Measurements from ENCODE around the gene AMMECR1. TPM values are rescaled to one million over a fixed set of nuclear protein-coding genes. Genes with fewer than 3 reads are reported as not detected.
A peak's percentile ranks its signal among the peaks of the same experiment; 100 is the strongest.

Gene AMMECR1
- total RNA-seq, 1 donor from 2014 or later = 19.3 TPM

DNA sequence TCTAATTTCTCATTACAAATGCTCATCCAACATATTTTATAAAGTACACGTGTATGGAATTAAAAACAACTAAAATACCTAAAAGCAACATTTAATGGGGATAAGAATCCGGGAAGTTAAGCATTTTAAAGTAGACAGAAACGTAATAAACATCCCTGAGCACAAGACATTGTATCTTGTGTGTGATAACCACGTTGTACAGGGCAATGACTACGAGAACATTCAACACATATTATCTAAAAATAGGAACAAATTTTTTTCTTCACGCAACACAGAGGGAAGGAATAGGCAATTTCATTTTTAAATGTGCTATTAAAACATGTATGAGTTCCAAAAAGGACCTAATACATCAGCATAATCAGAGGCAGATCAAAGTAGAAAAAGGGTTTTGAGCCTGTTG, 49.5 kb downstream of the AMMECR1 start:
- Mint-ChIP-seq H3K4me3 (no peak overlapping the region), H3K9me3 (no peaks in the 10 kb centered on the region), H3K27ac (peak overlapping the region; percentile 31), H3K4me1 (ENCODE audit: unreplicated experiment) (peaks cover 12% of the 10 kb centered on the region), H3K27me3 (no peaks in the 10 kb centered on the region), H3K36me3 (peaks cover 3% of the 10 kb centered on the region)
- no peak for DNase-seq (ENCODE audit: extremely low spot score, unreplicated experiment)
- TF ChIP-seq, protein P1, sequence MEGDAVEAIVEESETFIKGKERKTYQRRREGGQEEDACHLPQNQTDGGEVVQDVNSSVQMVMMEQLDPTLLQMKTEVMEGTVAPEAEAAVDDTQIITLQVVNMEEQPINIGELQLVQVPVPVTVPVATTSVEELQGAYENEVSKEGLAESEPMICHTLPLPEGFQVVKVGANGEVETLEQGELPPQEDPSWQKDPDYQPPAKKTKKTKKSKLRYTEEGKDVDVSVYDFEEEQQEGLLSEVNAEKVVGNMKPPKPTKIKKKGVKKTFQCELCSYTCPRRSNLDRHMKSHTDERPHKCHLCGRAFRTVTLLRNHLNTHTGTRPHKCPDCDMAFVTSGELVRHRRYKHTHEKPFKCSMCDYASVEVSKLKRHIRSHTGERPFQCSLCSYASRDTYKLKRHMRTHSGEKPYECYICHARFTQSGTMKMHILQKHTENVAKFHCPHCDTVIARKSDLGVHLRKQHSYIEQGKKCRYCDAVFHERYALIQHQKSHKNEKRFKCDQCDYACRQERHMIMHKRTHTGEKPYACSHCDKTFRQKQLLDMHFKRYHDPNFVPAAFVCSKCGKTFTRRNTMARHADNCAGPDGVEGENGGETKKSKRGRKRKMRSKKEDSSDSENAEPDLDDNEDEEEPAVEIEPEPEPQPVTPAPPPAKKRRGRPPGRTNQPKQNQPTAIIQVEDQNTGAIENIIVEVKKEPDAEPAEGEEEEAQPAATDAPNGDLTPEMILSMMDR (conservative IDR thresholded peaks at IDR 0.05) = no peak

DNA sequence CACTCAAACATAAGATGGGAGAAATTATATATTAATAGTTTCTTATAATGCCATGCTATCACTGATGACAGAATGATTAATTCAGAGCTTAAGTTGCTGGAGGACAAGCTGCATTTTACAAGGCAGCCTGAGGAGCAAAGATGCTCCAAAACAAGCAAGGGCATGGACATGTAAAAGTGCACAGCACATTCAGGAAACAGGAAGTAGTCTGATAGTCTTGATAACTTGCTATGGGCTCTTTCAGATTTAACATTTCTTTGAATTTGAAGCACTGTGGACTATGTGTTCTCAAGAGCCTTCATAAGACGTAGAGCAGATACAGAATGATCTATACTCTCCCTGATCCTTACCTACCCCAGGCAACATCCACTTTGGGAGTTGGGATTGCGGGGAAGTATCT, 50.0 kb downstream of the AMMECR1 start:
- H3K36me3 Mint-ChIP-seq = peaks cover 3% of the 10 kb centered on the region
- no peaks in the 10 kb centered on the region for H3K9me3 Mint-ChIP-seq
- TF ChIP-seq, protein P1 (conservative IDR thresholded peaks at IDR 0.05) = no peak
- H3K4me3 Mint-ChIP-seq = no peak overlapping the region
- DNase-seq (ENCODE audit: extremely low spot score, unreplicated experiment) = no peak
- H3K27ac Mint-ChIP-seq = no peak overlapping the region
- peaks cover 12% of the 10 kb centered on the region for H3K4me1 Mint-ChIP-seq (ENCODE audit: unreplicated experiment)
- no peaks in the 10 kb centered on the region for H3K27me3 Mint-ChIP-seq

DNA sequence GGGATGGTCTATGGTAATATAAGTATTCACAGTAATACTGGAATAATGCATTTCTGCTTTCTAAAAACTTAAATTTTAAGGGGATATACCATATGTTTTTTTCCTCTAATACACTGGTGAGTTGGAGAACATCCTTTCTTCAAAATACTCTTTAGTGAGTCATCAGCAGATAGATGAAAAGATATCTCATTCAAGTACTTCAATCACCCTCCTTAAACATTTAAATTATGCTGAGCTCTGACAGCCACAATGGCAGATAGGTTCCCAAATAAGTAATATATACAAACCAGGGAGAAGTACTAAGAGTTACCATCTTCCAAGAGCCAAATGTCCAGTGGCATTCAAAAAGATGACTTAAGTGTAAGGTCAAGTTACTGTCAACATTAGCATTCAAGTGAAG, 52.2 kb downstream of the AMMECR1 start:
- DNase-seq (ENCODE audit: extremely low spot score, unreplicated experiment) = no peak
- Mint-ChIP-seq H3K9me3 (no peaks in the 10 kb centered on the region), H3K4me3 (no peak overlapping the region), H3K4me1 (ENCODE audit: unreplicated experiment) (peaks cover 12% of the 10 kb centered on the region), H3K27me3 (no peaks in the 10 kb centered on the region), H3K36me3 (peaks cover 10% of the 10 kb centered on the region), H3K27ac (no peak overlapping the region)
- TF ChIP-seq, protein P1 (conservative IDR thresholded peaks at IDR 0.05) = no peak

DNA sequence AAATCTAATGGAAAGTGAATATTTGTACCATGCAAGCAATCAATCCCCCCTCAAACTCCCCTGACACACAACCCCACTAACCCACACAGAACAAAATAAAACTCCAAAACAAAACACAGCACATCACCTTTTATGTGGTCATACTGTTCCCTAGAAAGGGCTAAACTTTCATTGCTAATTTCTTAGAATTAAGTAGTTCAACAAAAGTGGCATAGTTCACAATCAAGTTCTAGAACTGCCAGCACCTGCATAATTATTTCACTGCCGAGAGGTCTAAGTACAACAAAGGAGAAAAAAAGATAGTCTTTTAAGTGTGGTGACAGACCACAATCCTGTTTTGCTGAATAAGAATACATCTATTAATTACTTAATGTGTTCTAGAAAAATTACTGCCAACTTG, 58.8 kb downstream of the AMMECR1 start:
- Mint-ChIP-seq H3K4me1 (ENCODE audit: unreplicated experiment) (peaks cover 3% of the 10 kb centered on the region), H3K27me3 (no peaks in the 10 kb centered on the region), H3K36me3 (peaks cover 11% of the 10 kb centered on the region), H3K4me3 (no peak overlapping the region), H3K27ac (no peak overlapping the region), H3K9me3 (no peaks in the 10 kb centered on the region)
- no peak for DNase-seq (ENCODE audit: extremely low spot score, unreplicated experiment)
- TF ChIP-seq, protein P1 (conservative IDR thresholded peaks at IDR 0.05) = no peak

DNA sequence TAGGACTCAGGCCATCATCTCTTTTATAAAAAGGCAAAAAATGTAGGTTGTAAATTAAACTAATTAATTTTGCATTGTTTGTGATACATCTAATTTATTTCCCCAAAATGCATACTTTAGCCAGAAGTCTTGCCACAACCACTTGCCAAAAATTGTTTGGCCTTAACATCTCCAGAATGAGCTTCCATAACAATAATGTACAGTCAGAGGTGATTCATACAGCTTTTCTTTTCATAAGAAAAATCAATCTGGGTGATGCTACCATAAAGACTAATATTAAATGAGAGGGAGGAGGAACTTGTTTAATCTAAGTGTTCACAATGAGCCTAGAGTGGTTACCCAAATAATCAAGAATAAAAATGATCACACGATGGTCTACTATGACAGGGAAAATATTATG, 59.3 kb downstream of the AMMECR1 start:
- Mint-ChIP-seq H3K27ac (no peak overlapping the region), H3K9me3 (no peaks in the 10 kb centered on the region), H3K27me3 (no peaks in the 10 kb centered on the region), H3K4me3 (no peak overlapping the region), H3K4me1 (ENCODE audit: unreplicated experiment) (peaks cover 3% of the 10 kb centered on the region), H3K36me3 (peaks cover 11% of the 10 kb centered on the region)
- no peak for DNase-seq (ENCODE audit: extremely low spot score, unreplicated experiment)
- TF ChIP-seq, protein P1 (conservative IDR thresholded peaks at IDR 0.05) = no peak

DNA sequence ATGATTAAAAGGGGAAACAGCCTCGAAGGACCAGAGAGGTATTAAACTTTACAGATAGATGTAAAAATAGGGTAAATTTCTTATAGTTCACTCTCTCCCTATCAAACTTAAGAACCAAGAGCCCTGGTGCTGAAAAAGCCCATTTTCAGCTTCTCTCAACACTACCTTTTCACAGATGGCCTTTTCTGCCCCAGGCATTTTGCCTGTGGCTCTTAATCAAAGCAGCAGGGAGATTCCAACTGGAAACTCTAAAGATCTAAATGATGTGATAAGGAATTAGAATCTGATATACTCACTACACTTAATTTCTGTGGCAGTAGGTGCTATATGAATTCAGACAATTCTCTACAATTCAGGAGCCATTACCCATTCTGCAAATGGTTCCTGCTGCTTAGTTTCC, 60.0 kb downstream of the AMMECR1 start:
- H3K4me1 Mint-ChIP-seq (ENCODE audit: unreplicated experiment) = peaks cover 3% of the 10 kb centered on the region
- H3K27ac Mint-ChIP-seq = no peak overlapping the region
- H3K36me3 Mint-ChIP-seq = peaks cover 11% of the 10 kb centered on the region

More for the DNA sequence above, 60.0 kb downstream of the AMMECR1 start:
- no peak for DNase-seq (ENCODE audit: extremely low spot score, unreplicated experiment)
- no peak overlapping the region for H3K4me3 Mint-ChIP-seq
- no peaks in the 10 kb centered on the region for H3K27me3 Mint-ChIP-seq
- TF ChIP-seq, protein P1 (conservative IDR thresholded peaks at IDR 0.05) = no peak
- no peaks in the 10 kb centered on the region for H3K9me3 Mint-ChIP-seq
